Measurements from ENCODE around the gene PRKAA1.
A peak's percentile ranks its signal among the peaks of the same experiment; 100 is the strongest.

The PRKAA1 gene

GRCh38 chr5:40801771-40802562, 3.8 kb upstream of the PRKAA1 start:
- Histone ChIP-seq H3K4me2 (ENCODE audit: low read depth, low read length) (no peak overlapping the region), H3K27me3 (replicated peaks; ENCODE audit: insufficient read depth, low read length) (peaks cover 11% of the 10 kb centered on the region)
- no peak for DNase-seq

GRCh38 chr5:40799258-40799657, 1.1 kb upstream of the PRKAA1 start:
- H3F3A ChIP-seq (ENCODE audit: insufficient read depth, low read length) = 0 out of 2 replicates have a peak, but pooled peaks cover 4% of the 10 kb centered on the region
- H3K9me3 ChIP-seq (replicated peaks; ENCODE audit: insufficient read depth, low read length) = no peaks in the 10 kb centered on the region
- H4K20me1 ChIP-seq (ENCODE audit: insufficient read depth, low read length) = peaks cover 5% of the 10 kb centered on the region; the same call in 1 of the 2 replicates
- H3K79me2 ChIP-seq (ENCODE audit: low read length) = peaks cover 31% of the 10 kb centered on the region
- H3K9ac ChIP-seq (ENCODE audit: low read length) = no peak overlapping the region
- H3K4me2 ChIP-seq (ENCODE audit: low read depth, low read length) = peak overlapping the region; percentile 68; the same call in 1 of the 2 replicates
- no peak overlapping the region for H2AFZ ChIP-seq (ENCODE audit: low read length)
- no peak overlapping the region for H3K4me3 ChIP-seq (ENCODE audit: low read length)
- no peak for DNase-seq
- TF ChIP-seq CTCF (IDR thresholded peaks at IDR 0.05; ENCODE audit: low read length) (no peak), EZH2 (optimal IDR thresholded peaks at IDR 0.05; ENCODE audit: low read depth, low read length) (no peak), EZH2phosphoT487 (IDR thresholded peaks at IDR 0.05; ENCODE audit: low read length) (no peak)
- H3K4me1 ChIP-seq (ENCODE audit: low read length) = 0 out of 2 replicates have a peak, but pooled peaks cover 4% of the 10 kb centered on the region
- H3K27ac ChIP-seq (ENCODE audit: low read length) = no peak overlapping the region
- peaks cover 11% of the 10 kb centered on the region for H3K27me3 ChIP-seq (replicated peaks; ENCODE audit: insufficient read depth, low read length)
- H3K9me2 ChIP-seq (replicated peaks; ENCODE audit: insufficient read depth, low read length) = no peaks in the 10 kb centered on the region
- no peaks in the 10 kb centered on the region for H3K36me3 ChIP-seq (replicated peaks; ENCODE audit: insufficient read depth, low read length)

More at GRCh38 chr5:40801771-40802562, 3.8 kb upstream of the PRKAA1 start:
- no peaks in the 10 kb centered on the region for H4K20me1 ChIP-seq (ENCODE audit: insufficient read depth, low read length)
- TF ChIP-seq EZH2 (optimal IDR thresholded peaks at IDR 0.05; ENCODE audit: low read depth, low read length) = no peak
- no peak for TF ChIP-seq CTCF (IDR thresholded peaks at IDR 0.05; ENCODE audit: low read length)
- no peak overlapping the region for H3K4me3 ChIP-seq (ENCODE audit: low read length)
- H3K9me3 ChIP-seq (replicated peaks; ENCODE audit: insufficient read depth, low read length) = no peaks in the 10 kb centered on the region
- no peak overlapping the region for H3K27ac ChIP-seq (ENCODE audit: low read length)
- peaks cover 6% of the 10 kb centered on the region for H3K79me2 ChIP-seq (ENCODE audit: low read length)
- H3K9me2 ChIP-seq (replicated peaks; ENCODE audit: insufficient read depth, low read length) = no peaks in the 10 kb centered on the region
- H3F3A ChIP-seq (ENCODE audit: insufficient read depth, low read length) = 0 out of 2 replicates have a peak, but pooled peaks cover 4% of the 10 kb centered on the region
- H3K36me3 ChIP-seq (replicated peaks; ENCODE audit: insufficient read depth, low read length) = no peaks in the 10 kb centered on the region
- H2AFZ ChIP-seq (ENCODE audit: low read length) = no peak overlapping the region
- H3K9ac ChIP-seq (ENCODE audit: low read length) = no peak overlapping the region
- H3K4me1 ChIP-seq (ENCODE audit: low read length) = no peaks in the 10 kb centered on the region

- Histone ChIP-seq H3K79me2 (ENCODE audit: low read length) (peaks cover 36% of the 10 kb centered on the region), H3K27me3 (replicated peaks; ENCODE audit: insufficient read depth, low read length) (peaks cover 11% of the 10 kb centered on the region), H3K4me3 (ENCODE audit: low read length) (peak overlapping the region; percentile 68), H3K27ac (ENCODE audit: low read length) (no peak overlapping the region), H3F3A (ENCODE audit: insufficient read depth, low read length) (0 out of 2 replicates have a peak, but pooled peaks cover 4% of the 10 kb centered on the region), H3K9me2 (replicated peaks; ENCODE audit: insufficient read depth, low read length) (no peaks in the 10 kb centered on the region), H3K36me3 (replicated peaks; ENCODE audit: insufficient read depth, low read length) (no peaks in the 10 kb centered on the region), H3K9me3 (replicated peaks; ENCODE audit: insufficient read depth, low read length) (no peaks in the 10 kb centered on the region), H3K9ac (ENCODE audit: low read length) (peak overlapping the region; percentile 46; the same call in 1 of the 2 replicates), H3K4me2 (ENCODE audit: low read depth, low read length) (peak overlapping the region; percentile 68; the same call in 1 of the 2 replicates), H4K20me1 (ENCODE audit: insufficient read depth, low read length) (peaks cover 5% of the 10 kb centered on the region; the same call in 1 of the 2 replicates), H3K4me1 (ENCODE audit: low read length) (0 out of 2 replicates have a peak, but pooled peaks cover 4% of the 10 kb centered on the region), H2AFZ (ENCODE audit: low read length) (peak overlapping the region; percentile 81; the same call in 1 of the 2 replicates)
- TF ChIP-seq EZH2 (optimal IDR thresholded peaks at IDR 0.05; ENCODE audit: low read depth, low read length) (no peak), EZH2phosphoT487 (IDR thresholded peaks at IDR 0.05; ENCODE audit: low read length) (no peak), CTCF (IDR thresholded peaks at IDR 0.05; ENCODE audit: low read length) (no peak)
- peak; percentile 56 for DNase-seq
Observed at GRCh38 chr5:40798801-40799210, 632 bp upstream of the PRKAA1 start.

All from MM.1S (cell line).